ENCODE results near the gene SLC22A15.

Gene SLC22A15

DNA sequence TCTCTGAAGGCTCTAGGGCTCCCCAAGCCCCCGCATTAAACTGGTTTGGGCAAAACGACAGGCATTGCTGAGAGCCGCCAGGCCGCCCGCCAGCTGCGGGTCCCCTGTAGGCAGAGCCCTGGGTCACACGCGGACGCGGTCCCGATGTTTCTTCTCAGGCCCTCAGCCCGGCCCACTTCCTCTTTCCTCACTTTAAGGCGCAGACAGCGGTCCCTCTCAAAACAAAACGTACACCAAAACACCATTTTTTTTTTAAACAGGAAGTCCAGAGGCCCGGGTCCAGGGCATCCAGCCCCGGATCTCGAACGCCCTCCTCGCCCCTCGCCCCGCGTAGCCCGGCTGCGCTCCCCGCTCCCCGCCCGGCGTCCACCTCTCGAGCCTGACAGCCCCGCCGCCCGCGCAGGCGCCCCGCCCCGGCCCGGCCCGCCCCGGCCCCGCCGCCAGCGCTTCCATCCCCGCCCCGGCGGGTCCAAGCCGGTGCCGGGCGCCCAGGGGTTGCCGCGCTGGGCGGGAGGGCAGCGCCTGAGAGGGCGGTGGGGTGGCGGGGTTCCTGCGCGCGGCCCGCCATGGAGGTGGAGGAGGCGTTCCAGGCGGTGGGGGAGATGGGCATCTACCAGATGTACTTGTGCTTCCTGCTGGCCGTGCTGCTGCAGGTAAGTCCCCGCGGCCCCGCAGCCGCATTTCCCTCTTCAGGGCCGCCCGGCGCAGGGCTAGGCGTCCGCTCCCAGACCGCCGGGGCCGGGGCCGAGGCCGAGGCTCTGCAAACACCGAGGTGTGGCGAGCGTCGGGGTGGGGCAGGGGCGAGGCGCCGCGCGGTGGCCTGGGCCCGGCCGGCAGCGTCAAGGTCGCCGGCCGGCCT, at the start of gene SLC22A15:
Gene SLC22A15, plus strand, starts transcription at position 452 of the 859 bp plus-strand sequence. Its CDS starts 115 bp downstream, at position 567.
- peak within 1 kb of the TSS; percentile 56 for H3K4me3 ChIP-seq (ENCODE audit: low read depth, low read length)
- TF ChIP-seq, protein P1, sequence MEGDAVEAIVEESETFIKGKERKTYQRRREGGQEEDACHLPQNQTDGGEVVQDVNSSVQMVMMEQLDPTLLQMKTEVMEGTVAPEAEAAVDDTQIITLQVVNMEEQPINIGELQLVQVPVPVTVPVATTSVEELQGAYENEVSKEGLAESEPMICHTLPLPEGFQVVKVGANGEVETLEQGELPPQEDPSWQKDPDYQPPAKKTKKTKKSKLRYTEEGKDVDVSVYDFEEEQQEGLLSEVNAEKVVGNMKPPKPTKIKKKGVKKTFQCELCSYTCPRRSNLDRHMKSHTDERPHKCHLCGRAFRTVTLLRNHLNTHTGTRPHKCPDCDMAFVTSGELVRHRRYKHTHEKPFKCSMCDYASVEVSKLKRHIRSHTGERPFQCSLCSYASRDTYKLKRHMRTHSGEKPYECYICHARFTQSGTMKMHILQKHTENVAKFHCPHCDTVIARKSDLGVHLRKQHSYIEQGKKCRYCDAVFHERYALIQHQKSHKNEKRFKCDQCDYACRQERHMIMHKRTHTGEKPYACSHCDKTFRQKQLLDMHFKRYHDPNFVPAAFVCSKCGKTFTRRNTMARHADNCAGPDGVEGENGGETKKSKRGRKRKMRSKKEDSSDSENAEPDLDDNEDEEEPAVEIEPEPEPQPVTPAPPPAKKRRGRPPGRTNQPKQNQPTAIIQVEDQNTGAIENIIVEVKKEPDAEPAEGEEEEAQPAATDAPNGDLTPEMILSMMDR (IDR thresholded peaks at IDR 0.05; ENCODE audit: low read depth, low read length) = no peak

GRCh38 chr1:115927971-115928370, 48.3 kb upstream of the SLC22A15 start:
- H3K4me3 ChIP-seq (ENCODE audit: low read depth, low read length) = no peak overlapping the region
- TF ChIP-seq, protein P1 (IDR thresholded peaks at IDR 0.05; ENCODE audit: low read depth, low read length) = no peak

DNA sequence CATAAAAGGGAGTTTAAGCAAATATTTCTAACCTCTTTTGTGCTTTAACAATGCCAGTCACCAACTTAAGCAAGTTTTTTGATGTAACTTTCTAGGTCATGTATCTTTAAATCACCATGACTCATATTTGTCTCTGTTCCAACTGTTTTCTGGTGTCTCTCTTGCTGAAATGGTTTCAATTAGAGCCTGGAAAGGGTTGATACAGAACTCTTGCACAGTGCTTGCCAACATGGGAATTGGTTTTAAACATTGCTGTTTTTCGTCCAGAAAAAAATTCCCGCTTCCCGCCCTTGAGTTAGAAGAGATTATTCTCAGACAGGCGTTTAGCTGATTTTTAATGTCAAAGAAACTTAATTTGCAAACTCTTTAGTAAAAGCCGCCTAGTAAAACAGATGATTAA, 46.4 kb upstream of the SLC22A15 start:
- H3K4me3 ChIP-seq (ENCODE audit: low read depth, low read length) = no peak overlapping the region
- TF ChIP-seq, protein P1 (IDR thresholded peaks at IDR 0.05; ENCODE audit: low read depth, low read length) = no peak

GRCh38 chr1:115933625-115934024, 42.7 kb upstream of the SLC22A15 start:
- no peak overlapping the region for H3K4me3 ChIP-seq (ENCODE audit: low read depth, low read length)
- TF ChIP-seq, protein P1 (IDR thresholded peaks at IDR 0.05; ENCODE audit: low read depth, low read length) = no peak

- TF ChIP-seq, protein P1 (IDR thresholded peaks at IDR 0.05; ENCODE audit: low read depth, low read length) = no peak
- H3K4me3 ChIP-seq (ENCODE audit: low read depth, low read length) = no peak overlapping the region
Measured at GRCh38 chr1:115939455-115939854, 36.9 kb upstream of the SLC22A15 start.

GRCh38 chr1:115946116-115946515, 30.2 kb upstream of the SLC22A15 start:
- TF ChIP-seq, protein P1 (IDR thresholded peaks at IDR 0.05; ENCODE audit: low read depth, low read length) = no peak
- H3K4me3 ChIP-seq (ENCODE audit: low read depth, low read length) = no peak overlapping the region

- TF ChIP-seq, protein P1 (IDR thresholded peaks at IDR 0.05; ENCODE audit: low read depth, low read length) = no peak
- H3K4me3 ChIP-seq (ENCODE audit: low read depth, low read length) = no peak overlapping the region
Measured at GRCh38 chr1:115949156-115949555, 27.2 kb upstream of the SLC22A15 start.

Data from WI38 (cell line).